GM12872 (cell line): Measurements from ENCODE around the gene FGFR3.

Experiments
- CTCF ChIP-seq: IDR thresholded peaks from 3 replicates; pipeline ENCODE4 v1.5.1; 2011; ENCODE audit warnings: low read depth, mild to moderate bottlenecking, low read length, moderate library complexity; ENCODE audit not compliant: insufficient read depth

Gene FGFR3

GRCh38 chr4:1798580-1799386 lies 5.7 kb downstream of the FGFR3 start:
- TF ChIP-seq CTCF, result no peak

GRCh38 chr4:1799387-1800375 lies 6.6 kb downstream of the FGFR3 start:
- TF ChIP-seq CTCF, result no peak

DNA sequence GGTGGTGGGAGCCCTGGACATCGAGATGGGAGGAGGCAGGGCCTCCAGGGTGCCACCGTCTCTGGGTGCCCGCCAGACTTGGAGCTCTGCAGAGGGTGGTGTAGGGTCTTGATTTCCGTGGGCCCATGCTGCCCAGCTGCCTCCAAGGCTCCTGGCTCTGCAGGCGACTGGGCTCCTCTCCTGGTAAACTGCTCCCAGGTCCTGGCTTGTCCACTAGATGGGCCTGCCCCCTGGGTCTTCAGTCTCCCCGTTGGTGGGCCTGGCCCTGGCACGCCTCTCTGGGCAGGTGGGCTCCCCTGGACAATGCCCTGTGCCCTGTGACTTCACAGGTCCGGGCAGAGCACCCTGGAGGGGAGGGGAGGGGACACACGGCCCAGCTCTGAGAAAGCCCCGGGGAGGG lies 7.7 kb downstream of the FGFR3 start:
- no peak for TF ChIP-seq CTCF

DNA sequence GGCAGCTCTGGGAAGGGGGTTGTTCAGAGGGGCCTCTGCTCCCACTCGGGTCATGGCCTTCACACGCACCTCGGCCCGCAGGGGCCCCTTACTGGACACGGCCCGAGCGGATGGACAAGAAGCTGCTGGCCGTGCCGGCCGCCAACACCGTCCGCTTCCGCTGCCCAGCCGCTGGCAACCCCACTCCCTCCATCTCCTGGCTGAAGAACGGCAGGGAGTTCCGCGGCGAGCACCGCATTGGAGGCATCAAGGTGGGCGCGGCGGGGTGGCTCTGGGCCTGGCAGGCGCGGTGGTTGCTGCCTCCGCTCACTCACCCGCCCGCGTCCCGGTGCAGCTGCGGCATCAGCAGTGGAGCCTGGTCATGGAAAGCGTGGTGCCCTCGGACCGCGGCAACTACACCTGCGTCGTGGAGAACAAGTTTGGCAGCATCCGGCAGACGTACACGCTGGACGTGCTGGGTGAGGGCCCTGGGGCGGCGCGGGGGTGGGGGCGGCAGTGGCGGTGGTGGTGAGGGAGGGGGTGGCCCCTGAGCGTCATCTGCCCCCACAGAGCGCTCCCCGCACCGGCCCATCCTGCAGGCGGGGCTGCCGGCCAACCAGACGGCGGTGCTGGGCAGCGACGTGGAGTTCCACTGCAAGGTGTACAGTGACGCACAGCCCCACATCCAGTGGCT lies 8.3 kb downstream of the FGFR3 start:
- no peak for TF ChIP-seq CTCF

GRCh38 chr4:1802151-1802715 lies 9.1 kb downstream of the FGFR3 start:
- no peak for TF ChIP-seq CTCF

DNA sequence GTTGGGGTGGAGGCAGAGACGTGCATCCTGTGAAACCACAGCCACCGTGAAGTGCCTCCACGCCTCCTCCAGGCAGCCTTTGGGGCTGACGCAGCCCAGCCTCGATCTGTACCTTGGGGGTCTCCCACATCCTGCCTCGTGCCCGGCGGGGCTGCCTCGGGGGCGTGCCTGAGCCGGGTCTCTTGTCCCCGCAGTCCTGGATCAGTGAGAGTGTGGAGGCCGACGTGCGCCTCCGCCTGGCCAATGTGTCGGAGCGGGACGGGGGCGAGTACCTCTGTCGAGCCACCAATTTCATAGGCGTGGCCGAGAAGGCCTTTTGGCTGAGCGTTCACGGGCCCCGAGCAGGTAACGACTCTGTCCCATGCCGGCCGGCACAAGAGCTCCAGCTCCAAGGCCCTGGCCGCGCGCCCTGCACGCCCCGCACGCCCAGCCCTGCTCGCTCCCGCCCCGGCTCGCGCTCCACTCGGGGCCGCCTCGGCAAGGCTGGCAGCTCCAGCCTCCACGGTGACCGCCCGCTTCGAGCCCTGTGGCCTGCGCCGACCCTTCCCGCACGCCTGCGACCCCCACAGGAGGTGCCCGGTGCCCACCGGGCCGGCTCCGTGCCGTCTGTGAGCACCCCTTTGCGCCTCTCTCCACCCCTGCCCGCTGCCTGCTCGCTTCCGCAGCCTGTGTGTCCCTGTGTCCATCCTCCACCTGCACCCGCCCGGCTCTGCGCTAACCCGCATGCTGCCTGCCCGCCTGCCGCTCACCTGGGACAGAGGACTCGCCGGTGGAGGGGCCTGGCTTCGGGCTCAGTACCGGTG lies 9.8 kb downstream of the FGFR3 start:
- no peak for TF ChIP-seq CTCF
